Measurements from ENCODE around the gene ASGR1. TPM values are rescaled to one million over a fixed set of nuclear protein-coding genes. Genes with fewer than 3 reads are reported as not detected.

ASGR1 gene
- total and polyA plus RNA-seq, 12 donors, result 0.29 to 6.9 (median 1.8) TPM; not detected in 2

GRCh38 chr17:7222972-7223292 lies 43.8 kb upstream of the ASGR1 start:
- Histone ChIP-seq H3K4me1 (replicated peaks in 1 of 2) (peaks cover 30 to 58% of the 10 kb centered on the region in 2 donors), H3K36me3 (replicated peaks in 1 of 2) (peaks cover 0 to 60% of the 10 kb centered on the region in 2 donors), H3K27me3 (no peaks in the 10 kb centered on the region), H3K9me3 (replicated peaks in 1 of 3) (no peaks in the 10 kb centered on the region), H3K4me3 (no peak overlapping the region), H3K27ac (peak overlapping the region in 2 of 5 donors; percentile 38 to 100)
- DNase-seq, result peak in 3 of 7 donors; percentile 22 to 60 (median 57)
- WGBS, 4 donors, result 63 to 70% (median 67%) methylated on average over 3 to 7 of the region's 7 CpGs
- TF ChIP-seq POLR2A (IDR thresholded peaks at IDR 0.05) (no peak), CTCF (IDR thresholded peaks at IDR 0.05) (no peak)
- intact Hi-C loops (cut with DNase I), result no loop called here

GRCh38 chr17:7222093-7222971 lies 43.2 kb upstream of the ASGR1 start:
- Histone ChIP-seq H3K36me3 (replicated peaks in 1 of 2) (peaks cover 0 to 54% of the 10 kb centered on the region in 2 donors), H3K27me3 (no peaks in the 10 kb centered on the region), H3K9me3 (replicated peaks in 1 of 3) (no peaks in the 10 kb centered on the region), H3K4me1 (replicated peaks in 1 of 2) (peaks cover 33 to 62% of the 10 kb centered on the region in 2 donors), H3K27ac (peak overlapping the region in 3 of 5 donors; percentile 93 to 100 (median 99)), H3K4me3 (no peak overlapping the region)
- TF ChIP-seq POLR2A (IDR thresholded peaks at IDR 0.05), result no peak
- TF ChIP-seq CTCF (IDR thresholded peaks at IDR 0.05), result no peak
- intact Hi-C loops (cut with DNase I), result no loop called here
- peak in 4 of 7 donors; percentile 21 to 44 (median 40) for DNase-seq
- WGBS, 4 donors, result 65 to 71% (median 71%) methylated on average over 11 to 15 of the region's 15 CpGs

GRCh38 chr17:7221278-7222092 lies 42.3 kb upstream of the ASGR1 start:
- peak in 4 of 7 donors; percentile 17 to 38 (median 22) for DNase-seq
- H3K9me3 ChIP-seq (replicated peaks in 1 of 3), result no peaks in the 10 kb centered on the region
- H3K4me3 ChIP-seq, result peak overlapping the region in 1 of 4 donors; percentile 99
- TF ChIP-seq POLR2A (IDR thresholded peaks at IDR 0.05), result peak in 1 of 2 donors; percentile 4
- no peak for TF ChIP-seq CTCF (IDR thresholded peaks at IDR 0.05)
- peak overlapping the region in 4 of 5 donors; percentile 93 to 100 (median 98) for H3K27ac ChIP-seq
- peaks cover 0 to 45% of the 10 kb centered on the region in 2 donors for H3K36me3 ChIP-seq (replicated peaks in 1 of 2)
- peaks cover 39 to 63% of the 10 kb centered on the region in 2 donors for H3K4me1 ChIP-seq (replicated peaks in 1 of 2)
- H3K27me3 ChIP-seq, result no peaks in the 10 kb centered on the region
- intact Hi-C loops (cut with DNase I), result no loop called here
- WGBS, 4 donors, result 52 to 62% (median 54%) methylated on average over 7 to 10 of the region's 10 CpGs
